ENCODE data around the gene SLX9.

DNA sequence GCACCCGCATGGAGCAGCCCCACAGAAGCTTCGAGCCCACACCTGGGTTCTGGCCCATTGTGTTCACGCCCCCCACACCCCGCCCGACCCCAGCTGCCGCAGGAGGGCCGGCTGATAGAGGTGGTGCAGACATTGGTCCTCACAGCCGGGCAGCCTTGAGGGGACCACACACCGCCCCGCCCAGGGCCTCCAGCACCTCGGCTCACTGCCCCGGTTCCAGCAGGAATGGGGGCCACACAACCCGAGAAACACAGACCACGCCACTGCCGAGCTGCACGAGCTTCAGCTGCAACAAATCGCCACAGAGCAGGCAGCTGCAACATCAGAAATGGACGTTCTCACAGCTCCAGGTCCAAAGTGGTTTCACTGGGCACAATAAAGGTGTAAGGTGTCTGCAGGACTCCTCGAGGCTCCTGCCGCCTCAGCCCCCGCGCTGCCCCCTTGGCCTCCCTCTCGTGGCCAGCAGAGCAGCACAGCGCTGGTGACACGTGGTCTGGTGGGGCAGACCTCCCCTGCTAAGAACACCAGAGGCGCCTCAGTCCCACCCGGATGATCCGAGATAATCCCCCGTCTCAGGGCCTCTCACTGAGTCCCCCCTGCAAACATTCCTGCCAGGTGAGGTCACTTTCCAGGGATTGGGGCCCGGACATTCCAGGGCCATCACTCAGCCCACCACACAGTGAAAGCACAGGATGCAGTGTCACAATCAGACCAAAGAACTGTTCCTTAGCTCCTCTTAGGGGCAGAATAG, 72.3 kb downstream of the SLX9 start:
- TF ChIP-seq, protein P1, sequence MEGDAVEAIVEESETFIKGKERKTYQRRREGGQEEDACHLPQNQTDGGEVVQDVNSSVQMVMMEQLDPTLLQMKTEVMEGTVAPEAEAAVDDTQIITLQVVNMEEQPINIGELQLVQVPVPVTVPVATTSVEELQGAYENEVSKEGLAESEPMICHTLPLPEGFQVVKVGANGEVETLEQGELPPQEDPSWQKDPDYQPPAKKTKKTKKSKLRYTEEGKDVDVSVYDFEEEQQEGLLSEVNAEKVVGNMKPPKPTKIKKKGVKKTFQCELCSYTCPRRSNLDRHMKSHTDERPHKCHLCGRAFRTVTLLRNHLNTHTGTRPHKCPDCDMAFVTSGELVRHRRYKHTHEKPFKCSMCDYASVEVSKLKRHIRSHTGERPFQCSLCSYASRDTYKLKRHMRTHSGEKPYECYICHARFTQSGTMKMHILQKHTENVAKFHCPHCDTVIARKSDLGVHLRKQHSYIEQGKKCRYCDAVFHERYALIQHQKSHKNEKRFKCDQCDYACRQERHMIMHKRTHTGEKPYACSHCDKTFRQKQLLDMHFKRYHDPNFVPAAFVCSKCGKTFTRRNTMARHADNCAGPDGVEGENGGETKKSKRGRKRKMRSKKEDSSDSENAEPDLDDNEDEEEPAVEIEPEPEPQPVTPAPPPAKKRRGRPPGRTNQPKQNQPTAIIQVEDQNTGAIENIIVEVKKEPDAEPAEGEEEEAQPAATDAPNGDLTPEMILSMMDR (IDR thresholded peaks at IDR 0.05): no peak
- no peak for TF ChIP-seq EZH2 (IDR thresholded peaks at IDR 0.05; ENCODE audit: borderline replicate concordance, insufficient read depth, low read depth, low read length, poor library complexity, severe bottlenecking)
